RWPE2 (cell line): ENCODE measurements around the gene TMEM132D.

Experiments
- ATAC-seq: fragments of 200-7000 bp; cut with Tn5 transposase; 3 replicates; pipeline ENCODE4 v1.9.1; 2021; ENCODE audit warnings: low read depth
- DNase-seq: peaks from one replicate; pipeline ENCODE4 v3.0.0-alpha.2; 2020; ENCODE audit warnings: low spot score
- H3K27ac ChIP-seq: fragments of 450-650 bp; 2 replicates; pipeline ENCODE4 v1.5.1; 2017; ENCODE audit warnings: mild to moderate bottlenecking; ENCODE audit not compliant: poor library complexity, severe bottlenecking
- H3K27me3 ChIP-seq: fragments of 250-450 bp; sonication (Bioruptor Pico); 2 replicates; pipeline ENCODE4 v1.5.1; 2021; ENCODE audit warnings: mild to moderate bottlenecking, moderate library complexity; ENCODE audit not compliant: insufficient read depth, poor library complexity, severe bottlenecking
- H3K36me3 ChIP-seq: fragments of 250-450 bp; sonication (Bioruptor Pico); 2 replicates; pipeline ENCODE4 v1.5.1; 2020; ENCODE audit warnings: low read depth, mild to moderate bottlenecking, moderate library complexity
- H3K4me1 ChIP-seq: fragments of 250-450 bp; sonication (Bioruptor Pico); 2 replicates; pipeline ENCODE4 v1.5.1; 2021; ENCODE audit warnings: mild to moderate bottlenecking, moderate library complexity; ENCODE audit not compliant: insufficient read depth, poor library complexity, severe bottlenecking
- H3K4me3 ChIP-seq: fragments of 250-450 bp; sonication (Bioruptor Pico); 2 replicates; pipeline ENCODE4 v1.5.1; 2021; ENCODE audit warnings: mild to moderate bottlenecking, moderate library complexity; ENCODE audit not compliant: severe bottlenecking
- H3K9me3 ChIP-seq: fragments of 250-450 bp; sonication (Bioruptor Pico); 2 replicates; pipeline ENCODE4 v1.5.1; 2021; ENCODE audit warnings: mild to moderate bottlenecking, moderate library complexity; ENCODE audit not compliant: severe bottlenecking
- CTCF ChIP-seq: fragments of 450-650 bp; IDR thresholded peaks from one replicate; pipeline ENCODE4 v1.5.1; 2017; ENCODE audit warnings: mild to moderate bottlenecking, moderate library complexity; ENCODE audit not compliant: poor library complexity, severe bottlenecking

Gene TMEM132D

GRCh38 chr12:129681830-129682229, 222.0 kb downstream of the TMEM132D start:
- Histone ChIP-seq H3K27ac (no peak overlapping the region), H3K4me3 (no peak overlapping the region), H3K9me3 (peaks cover 3% of the 10 kb centered on the region), H3K27me3 (no peaks in the 10 kb centered on the region), H3K36me3 (no peaks in the 10 kb centered on the region), H3K4me1 (no peaks in the 10 kb centered on the region)
- no peak for DNase-seq
- no peak for ATAC-seq
- TF ChIP-seq CTCF, result no peak

GRCh38 chr12:129681151-129681550, 222.7 kb downstream of the TMEM132D start:
- Histone ChIP-seq H3K36me3 (no peaks in the 10 kb centered on the region), H3K4me1 (no peaks in the 10 kb centered on the region), H3K4me3 (no peak overlapping the region), H3K27ac (no peak overlapping the region), H3K27me3 (no peaks in the 10 kb centered on the region), H3K9me3 (peaks cover 3% of the 10 kb centered on the region)
- TF ChIP-seq CTCF, result no peak
- ATAC-seq, result no peak
- no peak for DNase-seq

GRCh38 chr12:129676411-129676810, 227.4 kb downstream of the TMEM132D start:
- ATAC-seq (no peak), DNase-seq (no peak)
- TF ChIP-seq CTCF, result no peak
- Histone ChIP-seq H3K27ac (no peak overlapping the region), H3K36me3 (no peaks in the 10 kb centered on the region), H3K4me3 (no peak overlapping the region), H3K27me3 (no peaks in the 10 kb centered on the region), H3K4me1 (no peaks in the 10 kb centered on the region), H3K9me3 (no peaks in the 10 kb centered on the region)

- DNase-seq (no peak), ATAC-seq (no peak)
- Histone ChIP-seq H3K27ac (no peak overlapping the region), H3K27me3 (no peaks in the 10 kb centered on the region), H3K4me1 (no peaks in the 10 kb centered on the region), H3K36me3 (no peaks in the 10 kb centered on the region), H3K4me3 (no peak overlapping the region), H3K9me3 (no peaks in the 10 kb centered on the region)
- TF ChIP-seq CTCF, result no peak
Observed at GRCh38 chr12:129675947-129676346, 227.9 kb downstream of the TMEM132D start.

GRCh38 chr12:129675496-129675895, 228.3 kb downstream of the TMEM132D start:
- no peak for TF ChIP-seq CTCF
- DNase-seq (no peak), ATAC-seq (no peak)
- no peak overlapping the region for H3K4me3 ChIP-seq
- no peak overlapping the region for H3K27ac ChIP-seq
- H3K9me3 ChIP-seq, result no peaks in the 10 kb centered on the region
- H3K36me3 ChIP-seq, result no peaks in the 10 kb centered on the region
- H3K4me1 ChIP-seq, result no peaks in the 10 kb centered on the region
- H3K27me3 ChIP-seq, result no peaks in the 10 kb centered on the region
